ENCODE results near the gene ERGIC1.

ERGIC1 gene

DNA sequence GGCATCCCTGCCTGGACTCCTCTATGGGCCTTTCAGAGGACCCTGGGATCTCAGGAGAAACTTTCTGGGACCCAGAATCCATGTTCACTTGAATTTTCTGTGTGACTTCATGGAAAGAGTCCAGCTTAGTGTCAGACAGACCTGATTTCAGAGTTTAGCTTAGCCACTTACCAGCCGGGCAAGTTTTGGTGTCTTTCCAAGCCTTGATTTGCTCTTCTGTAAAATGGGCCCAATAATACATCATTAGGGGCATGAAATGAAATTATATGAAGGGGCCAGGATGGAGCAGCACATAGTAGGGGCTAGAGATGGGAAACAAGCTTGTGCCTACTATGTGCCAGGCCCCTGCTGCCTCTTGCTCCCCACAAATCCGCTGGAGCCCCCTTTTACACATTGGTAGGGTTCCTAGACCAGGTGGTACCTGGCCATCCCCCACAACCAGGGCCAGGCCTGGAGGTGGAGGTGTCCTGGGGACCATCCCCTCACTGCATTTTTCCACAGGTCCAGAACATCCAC is 92.0 kb downstream of the ERGIC1 start:
- no peak for DNase-seq

DNA sequence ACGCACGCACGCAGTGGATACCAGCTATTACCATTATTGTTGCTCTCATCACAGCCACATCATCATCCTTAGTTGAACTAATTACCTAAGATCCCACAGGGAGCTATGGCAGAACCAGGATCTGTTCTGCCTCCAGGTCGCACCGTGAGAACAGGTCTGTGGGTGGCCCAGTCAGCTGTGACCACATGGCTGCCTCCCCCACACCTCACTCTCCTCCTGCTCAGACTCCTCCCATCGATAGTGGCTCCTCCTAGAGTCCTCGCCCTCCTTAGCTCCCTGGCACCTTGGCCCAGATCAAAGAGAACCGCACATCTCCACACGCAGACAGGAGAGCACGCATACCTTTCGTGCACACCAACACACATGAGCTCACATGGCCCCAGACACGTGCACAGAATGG is 92.7 kb downstream of the ERGIC1 start:
- no peak for DNase-seq

DNA sequence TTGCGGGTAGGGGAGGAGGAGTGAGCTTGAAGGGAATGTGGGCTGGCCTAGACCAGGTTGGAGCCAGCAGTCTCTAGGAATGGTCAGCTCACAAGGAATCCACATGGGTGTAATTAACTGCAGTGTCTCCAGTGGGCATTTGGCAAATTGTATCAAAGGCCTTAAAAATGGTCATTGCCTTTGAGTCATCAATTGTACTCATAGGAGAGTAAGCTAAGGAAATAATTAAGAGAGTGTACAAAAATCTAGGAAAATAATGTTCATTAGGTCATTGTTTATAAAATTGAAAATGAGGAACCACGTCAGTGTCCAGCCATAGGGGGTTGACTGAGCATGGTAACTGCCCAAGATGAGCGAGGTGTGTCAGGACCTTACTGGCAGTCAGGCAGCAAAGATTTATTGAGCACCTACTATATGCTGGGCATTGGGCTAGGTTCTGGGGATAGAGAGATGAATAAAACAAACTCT is 95.4 kb downstream of the ERGIC1 start:
- DNase-seq: no peak

DNA sequence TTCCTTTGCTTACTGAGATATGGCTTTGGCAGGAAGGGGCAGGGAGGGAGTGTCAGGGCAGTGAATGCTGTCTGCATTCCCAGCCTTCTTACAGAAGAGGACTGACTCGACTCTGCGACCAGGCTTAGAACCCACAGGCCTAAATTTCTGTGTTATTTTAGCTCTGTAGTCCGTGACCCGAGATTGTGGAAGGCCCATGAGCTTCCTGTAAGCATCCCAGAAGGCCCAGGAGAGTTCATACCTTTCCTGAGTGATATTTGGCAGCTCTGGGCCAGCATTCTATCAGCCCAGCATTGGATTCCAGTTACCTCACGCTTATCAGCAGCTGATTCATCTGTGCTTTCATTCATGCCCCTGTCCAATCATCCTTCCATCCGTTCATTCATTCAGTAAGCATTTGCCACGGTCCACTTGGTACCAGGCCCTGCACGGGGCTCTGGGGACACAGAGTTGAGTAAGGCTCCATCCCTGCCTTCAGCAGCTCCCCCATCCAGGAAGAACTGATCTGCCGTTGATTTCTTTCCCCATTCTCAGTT is 97.0 kb downstream of the ERGIC1 start:
- DNase-seq: no peak

DNA sequence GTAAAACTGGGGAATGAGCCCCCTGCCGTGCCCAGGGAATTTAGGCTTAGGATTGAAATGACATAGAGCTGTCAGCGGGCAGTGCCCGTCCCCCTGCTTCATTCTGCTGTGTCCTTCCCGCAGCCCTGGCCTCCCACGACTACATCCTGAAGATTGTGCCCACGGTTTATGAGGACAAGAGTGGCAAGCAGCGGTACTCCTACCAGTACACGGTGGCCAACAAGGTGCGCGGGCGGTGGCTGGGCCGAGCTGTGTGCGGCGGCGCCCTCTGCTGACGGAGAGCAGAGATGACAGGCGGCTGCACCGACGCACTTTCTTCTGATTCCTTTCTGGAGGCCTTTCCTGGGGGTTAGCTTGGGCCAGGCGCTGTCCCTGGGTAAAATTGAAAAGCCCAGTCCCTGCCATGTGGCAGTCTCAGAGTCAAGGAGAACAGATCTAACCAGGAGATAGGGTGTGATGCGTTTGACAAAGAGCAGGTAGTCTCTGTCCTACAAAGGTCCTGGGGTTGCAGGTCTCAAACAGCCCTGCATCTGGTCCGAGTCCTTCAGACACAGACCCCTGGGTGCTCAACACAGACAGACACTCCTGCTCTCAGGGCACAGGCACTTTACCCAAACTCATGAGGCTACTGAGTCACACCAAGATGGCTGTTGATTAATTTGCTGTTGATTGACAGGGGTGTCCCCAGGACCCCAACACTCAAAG is 98.4 kb downstream of the ERGIC1 start:
- peak; percentile 35 to 77 (median 63) for DNase-seq

DNA sequence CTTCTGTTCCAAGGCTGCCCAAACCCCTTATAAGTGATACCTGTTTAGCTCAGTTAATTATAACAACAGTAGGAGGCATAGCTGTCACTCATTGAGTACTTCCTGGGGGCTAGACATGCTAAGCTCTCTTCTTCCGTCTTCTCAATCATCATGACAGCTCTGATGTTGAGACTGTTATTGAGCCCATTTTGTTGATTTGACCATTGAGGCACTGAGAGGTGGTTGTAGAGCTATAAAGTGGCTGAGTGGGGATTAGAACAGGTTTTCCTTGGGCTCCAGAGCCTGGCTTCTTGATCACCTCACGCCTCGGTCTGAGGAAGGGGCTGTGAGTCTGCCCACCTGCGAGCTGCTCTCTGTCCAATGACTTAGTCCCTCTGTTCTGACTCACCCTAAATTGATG is 99.2 kb downstream of the ERGIC1 start:
- DNase-seq: no peak

DNA sequence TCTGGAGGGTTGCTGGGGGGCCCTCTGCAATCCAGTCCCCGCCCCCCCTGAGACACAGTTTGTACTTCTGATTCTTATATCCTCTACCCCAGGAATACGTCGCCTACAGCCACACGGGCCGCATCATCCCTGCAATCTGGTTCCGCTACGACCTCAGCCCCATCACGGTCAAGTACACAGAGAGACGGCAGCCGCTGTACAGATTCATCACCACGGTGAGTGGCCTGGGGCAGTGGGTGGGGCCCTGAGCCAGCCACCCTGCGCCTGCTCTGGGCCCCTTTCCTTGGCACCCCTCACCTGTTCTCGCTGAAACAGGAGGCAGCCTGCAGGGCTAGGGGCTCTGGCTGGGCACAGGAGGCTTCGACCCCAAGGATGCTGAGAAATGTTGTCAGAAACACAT is 101.0 kb downstream of the ERGIC1 start:
- no peak for DNase-seq

DNA sequence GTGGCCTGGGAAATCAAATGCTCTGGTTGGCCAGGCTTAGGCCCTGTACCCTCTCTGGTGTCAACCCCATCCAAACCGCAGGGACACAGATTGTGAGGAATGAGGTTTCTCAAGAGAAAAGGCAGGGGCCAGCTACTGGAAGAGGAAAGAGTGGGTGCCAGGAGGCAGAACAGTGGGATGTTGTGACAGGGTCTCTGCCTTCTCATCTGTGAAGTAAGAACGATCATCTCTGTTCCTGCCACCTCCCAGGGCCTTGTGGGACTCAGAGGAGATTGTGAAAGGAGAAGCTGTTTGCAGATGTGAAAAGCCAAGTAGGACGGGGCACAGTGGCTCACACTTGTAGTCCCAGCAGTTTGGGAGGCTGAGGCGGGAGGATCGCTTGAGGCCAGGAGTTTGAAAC is 102.3 kb downstream of the ERGIC1 start:
- no peak for DNase-seq

DNA sequence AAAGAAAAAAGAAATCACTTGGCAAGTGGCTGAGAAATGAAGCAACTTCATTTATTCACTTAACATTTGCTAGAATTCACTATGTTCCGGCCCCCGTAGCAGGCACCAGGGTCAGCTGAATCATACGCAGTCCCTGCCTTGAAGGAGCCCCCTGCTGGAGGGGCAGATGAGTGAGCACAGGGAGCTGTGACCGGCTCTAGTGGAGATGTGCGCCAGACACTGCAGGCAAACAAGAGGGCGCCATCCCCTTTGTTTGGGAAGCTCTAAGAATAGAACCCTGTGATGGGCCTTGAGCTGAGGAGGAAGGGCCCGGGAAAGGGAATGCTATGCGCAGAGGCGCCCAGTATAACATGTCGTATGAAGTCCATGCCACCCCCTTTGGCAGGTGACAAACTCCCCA is 105.0 kb downstream of the ERGIC1 start:
- no peak for DNase-seq

DNA sequence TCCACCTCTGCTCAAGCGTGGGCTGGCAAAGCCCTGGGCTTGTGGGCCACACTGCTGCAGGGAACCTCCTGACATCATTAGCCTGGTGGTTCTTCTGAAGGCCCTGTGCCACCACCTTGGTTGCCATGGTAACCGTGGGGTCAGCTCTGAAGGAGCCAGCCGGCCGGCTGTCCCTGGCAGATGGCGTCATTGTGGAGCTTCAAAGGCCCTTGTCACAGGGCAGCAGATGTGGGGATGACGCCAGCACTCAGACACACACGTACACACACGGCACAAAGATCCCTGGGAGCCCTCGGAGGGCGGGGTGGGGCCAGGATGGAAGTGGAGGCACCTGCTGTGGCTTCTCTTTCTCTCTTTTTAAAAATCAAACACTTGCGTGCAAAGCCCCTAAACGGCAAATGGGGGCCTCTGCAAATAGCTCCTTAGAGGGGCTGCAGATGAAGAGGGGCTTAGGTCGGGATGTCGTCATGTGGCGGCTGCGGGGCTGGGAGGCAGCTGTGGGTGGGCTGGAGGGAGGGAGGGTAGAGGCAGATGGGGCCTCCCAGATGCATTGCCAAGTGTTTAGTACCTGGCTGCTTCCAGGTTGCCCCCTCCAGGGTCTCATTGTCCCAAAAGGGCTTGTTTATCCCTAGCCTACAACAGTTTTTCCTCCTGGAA is 105.7 kb downstream of the ERGIC1 start:
- DNase-seq: no peak

DNA sequence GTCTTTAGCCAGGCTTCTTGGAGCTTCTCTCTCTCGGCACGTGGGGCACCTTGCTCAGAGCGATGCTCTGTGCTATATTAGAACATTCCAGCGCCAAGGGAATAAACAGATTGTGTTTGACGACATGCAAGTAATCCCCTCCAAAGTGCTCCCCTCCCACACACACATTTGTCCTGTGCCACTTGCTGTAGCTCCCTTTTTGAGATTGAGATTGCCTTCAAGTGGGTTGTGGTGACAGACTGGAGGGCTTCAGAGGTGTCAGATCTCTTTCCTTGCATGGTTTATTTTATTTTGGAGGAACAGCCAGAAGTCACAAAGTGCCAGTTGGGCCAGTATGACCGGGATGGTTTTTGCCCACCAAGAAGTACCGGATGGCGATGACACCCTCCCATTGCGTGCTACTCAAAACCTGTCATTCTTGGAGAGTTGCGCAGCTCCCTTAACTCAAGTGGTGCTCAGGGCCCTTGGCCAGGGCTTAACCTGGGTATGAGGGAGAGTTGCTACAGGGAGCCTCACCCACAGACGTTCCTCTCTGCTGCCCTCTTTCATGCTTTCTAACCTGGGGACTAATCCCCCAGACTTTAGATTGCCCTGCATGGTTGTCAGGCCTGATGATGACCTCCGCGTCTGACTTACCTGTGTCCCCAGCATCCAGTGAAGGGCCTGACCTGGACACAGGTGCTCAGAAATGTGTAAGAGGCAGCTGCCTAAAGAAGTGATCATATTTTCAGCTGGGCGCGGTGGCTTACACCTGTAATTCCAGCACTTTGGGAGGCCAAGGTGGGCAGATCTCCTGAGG is 106.4 kb downstream of the ERGIC1 start:
- DNase-seq: no peak

DNA sequence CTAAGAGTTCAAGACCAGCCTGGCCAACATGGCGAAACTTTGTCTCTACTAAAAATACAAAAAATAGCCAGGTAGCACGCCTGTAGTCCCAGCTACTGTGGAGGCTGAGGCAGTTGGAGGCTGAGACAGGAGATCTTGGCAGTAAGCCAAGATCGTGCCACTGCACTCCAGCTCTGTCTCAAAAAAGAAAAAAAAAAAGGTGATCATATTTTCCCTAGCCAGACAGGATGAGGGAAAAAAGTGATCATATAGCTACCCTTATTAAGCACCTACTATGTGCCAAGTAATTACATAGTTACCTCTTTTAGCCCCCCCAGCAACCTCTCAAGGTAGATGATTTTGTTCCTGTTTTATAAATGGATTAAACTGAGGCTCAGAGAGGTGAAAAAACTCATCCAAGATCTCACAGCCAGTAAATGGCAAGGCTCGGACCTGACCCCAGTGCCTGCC is 107.0 kb downstream of the ERGIC1 start:
- DNase-seq: no peak

DNA sequence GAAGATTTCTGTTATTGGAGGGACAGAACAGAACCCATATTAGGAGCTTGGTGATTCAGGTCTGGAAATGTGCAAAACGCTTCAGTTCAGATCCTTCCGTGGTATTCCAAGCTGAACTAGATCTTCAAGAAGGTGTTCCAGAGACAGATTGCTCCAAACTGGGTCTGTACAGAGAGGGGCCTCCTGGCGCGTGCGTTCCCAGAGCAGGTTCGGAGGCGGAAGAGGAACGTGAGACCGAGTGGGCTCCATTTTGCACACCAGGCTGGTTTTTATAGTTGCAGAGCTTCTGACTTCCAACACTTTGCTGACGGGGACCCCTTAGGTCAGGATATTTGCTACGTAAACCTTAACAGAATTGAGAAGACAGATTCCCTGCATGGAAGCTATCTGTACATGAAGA is 108.5 kb downstream of the ERGIC1 start:
- no peak for DNase-seq

DNA sequence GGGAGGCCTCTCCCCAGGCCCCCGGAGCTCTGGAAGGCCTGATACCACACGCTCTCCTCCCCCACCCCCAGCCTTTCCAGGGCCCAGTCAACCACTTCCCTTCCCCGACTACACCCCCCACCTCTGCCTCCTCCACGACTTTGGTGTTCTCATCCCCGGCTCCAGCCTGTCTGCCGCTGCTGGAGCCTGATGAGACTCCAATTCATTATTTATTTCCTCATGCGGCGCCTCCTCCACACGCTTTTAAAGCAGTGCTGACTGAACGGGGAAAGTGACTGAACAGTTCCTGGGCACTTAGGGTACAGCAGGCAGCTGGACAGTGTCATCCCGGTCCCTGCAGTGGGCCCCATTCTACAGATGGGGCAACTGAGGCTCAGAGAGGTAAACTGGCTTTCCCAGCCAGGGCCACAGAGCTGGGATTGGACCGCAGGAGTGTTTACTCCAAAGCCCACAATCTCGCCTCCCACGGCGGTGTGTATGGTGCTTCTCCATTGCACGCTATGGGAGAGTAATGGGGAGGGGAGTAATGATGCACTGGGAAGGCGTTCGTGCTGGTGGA is 109.3 kb downstream of the ERGIC1 start:
- no peak for DNase-seq

DNA sequence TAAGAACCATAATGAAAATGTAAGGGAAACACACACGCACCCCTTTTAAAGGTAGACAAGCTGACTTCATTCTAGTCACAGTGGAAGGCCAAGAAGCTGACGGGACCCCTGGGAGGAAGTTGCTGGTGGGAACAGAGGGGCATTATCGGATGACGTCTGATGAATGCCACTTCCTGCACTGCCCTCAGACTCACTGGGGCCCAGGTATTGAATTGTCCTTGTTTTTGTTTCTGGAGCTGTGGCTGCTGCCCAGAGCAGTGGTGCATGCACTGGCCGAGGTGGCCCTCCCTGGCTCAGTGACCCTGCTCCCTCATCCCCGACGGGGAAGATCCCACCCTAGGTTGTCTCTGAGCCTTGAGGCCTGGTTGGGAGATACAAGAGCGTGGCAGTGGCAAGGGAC is 109.9 kb downstream of the ERGIC1 start:
- DNase-seq: no peak

DNA sequence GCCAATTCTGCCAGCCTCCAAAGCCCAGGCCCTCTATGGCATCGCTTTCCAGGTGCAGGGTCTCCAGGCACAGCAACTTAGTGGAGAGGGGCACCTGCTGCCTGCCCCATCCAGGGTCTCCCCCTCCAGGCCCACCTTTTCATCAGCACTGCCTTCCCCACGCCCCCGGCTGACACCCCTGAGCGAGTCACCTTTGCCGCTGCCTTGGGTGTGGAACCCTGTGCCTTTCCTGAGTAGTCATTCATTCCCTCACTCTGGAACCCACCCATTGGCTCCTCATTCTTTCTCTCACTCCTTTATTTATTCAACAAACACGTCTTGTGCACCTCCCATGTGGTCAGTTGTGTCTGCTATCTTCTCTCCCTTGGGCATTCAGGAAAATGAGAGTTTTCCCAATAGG is 110.7 kb downstream of the ERGIC1 start:
- no peak for DNase-seq

DNA sequence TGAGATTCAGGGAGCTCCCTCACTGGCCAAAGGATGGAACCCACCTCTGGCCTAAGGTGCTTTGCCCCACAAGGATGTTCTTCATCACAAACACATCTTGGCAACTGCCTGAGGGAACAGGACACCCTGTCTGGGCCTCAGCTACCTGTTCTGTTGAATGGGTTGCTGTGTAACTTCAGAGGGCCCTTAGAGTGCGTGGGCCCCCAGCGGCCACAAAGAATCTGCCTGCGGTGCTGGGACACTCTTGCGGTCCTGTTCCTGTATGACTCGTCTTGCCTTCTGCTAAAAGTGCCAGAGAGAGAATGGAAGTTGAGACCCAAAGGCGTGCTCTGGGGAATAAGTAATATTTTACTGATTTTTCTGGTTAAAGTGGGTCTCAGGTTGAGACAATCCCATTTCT is 111.1 kb downstream of the ERGIC1 start:
- DNase-seq: no peak

DNA sequence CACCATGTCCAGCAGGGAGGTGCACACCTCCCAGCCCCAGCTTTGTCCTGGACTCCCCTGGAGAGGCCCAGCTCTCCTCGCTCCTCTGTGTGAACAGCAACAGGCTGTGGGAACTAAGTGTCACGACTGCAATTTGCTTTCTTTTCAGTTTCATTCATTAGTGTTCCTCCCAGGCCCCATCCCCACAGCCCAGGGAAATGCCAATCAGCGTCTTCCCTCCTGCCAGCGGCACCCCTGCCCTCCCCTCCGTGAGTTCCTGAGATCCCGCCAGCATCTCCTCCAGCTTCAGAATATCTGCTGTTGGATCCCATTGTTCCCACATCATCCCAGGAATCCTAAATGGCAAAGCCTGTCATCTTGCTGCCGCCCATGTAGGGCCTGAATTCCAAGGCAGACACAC is 112.1 kb downstream of the ERGIC1 start:
- no peak for DNase-seq

DNA sequence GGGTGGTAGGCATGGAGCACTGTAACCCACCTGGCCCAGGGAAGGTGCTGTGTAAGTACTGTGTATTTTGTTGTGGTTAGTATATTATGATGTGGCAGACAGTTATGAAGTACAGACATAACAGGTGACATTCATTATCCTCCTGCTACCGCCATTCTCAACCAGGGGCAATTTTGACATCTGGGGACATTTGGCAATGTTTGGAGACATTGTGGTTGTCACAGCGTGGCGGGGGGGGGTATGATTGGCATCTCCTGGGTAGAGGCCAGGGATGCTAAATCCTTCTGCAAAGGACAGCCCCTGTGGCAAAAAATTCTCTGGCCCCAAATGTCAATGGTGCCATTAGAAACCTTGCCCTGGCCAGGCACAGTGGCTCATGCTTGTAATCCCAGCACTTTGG is 115.4 kb downstream of the ERGIC1 start:
- no peak for DNase-seq

DNA sequence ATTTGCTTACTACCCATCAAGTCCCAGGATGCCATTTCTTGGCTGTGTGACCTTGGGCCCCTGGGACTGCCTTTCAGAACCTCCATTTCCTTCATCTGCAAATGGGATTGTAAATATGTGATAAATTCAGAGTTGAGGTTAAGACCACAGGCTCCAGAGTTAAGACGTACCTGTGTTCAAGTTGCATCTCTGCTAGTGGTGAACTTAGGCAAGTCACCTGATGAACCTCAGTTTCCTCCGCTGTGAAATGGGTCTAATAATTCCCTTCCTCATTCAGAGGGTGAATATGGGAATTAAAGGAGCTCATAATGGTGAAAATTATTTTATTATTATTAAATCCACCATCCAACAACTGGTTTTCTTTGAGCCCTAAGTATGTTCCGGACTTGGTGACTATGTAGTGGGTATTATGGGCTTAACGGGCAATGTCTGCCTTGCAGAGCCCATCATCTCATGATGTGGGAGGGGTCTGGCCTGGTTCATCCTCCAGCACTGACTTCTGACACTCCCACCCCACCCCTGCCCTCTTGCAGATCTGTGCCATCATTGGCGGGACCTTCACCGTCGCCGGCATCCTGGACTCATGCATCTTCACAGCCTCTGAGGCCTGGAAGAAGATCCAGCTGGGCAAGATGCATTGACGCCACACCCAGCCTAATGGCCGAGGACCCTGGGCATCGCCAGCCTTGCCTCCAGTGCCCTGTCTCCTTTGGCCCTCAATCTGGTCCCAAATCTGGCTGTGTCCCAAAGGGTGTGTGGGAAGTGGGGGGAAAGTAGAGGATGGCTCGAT is 116.3 kb downstream of the ERGIC1 start:
- DNase-seq: no peak

DNA sequence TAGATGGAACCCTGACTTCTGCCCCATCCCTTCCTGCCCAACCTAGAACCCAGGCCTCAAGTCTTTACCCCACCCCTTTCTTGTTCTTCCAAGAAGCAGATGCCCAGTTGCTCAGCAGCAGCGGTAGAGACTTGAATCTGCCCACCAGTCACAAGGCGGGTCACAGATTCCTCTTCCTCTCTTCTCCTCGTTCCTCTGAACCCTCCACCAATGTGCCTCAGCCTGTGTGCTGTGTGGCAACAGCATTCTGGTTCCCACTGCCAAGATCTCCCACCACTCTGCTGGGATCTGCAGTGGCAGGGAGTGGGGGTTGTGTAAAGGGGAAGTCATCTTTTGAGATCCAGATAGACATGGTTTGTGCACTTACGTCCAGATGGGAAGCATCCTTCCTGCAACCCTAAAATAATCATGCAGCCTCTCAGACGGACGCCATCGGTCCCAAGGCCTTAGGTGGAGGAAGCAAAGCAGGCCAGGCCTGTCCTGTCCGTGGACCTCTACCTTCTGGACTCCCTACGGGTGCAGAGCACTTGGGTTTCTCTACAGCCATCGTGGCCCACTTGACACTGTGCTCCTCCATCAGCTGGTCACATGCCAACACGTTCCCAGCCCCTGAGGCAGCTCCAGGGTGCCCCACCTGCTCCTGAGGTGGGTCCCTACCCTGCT is 117.5 kb downstream of the ERGIC1 start:
- no peak for DNase-seq
